GM18907 (cell line): ENCODE measurements around the gene STX2.
"Not testable (repeated sequence)": the region's sequence is repeated elsewhere in the genome, so short reads cannot be mapped to it uniquely, and the experiment has no call there.

ENCODE experiments used
- ATAC-seq: cut with Tn5 transposase; IDR thresholded peaks from one replicate; pipeline ENCODE4 v1.9.1; 2021; ENCODE audit warnings: mild to moderate bottlenecking, moderate library complexity; ENCODE audit not compliant: unreplicated experiment

Gene STX2

DNA sequence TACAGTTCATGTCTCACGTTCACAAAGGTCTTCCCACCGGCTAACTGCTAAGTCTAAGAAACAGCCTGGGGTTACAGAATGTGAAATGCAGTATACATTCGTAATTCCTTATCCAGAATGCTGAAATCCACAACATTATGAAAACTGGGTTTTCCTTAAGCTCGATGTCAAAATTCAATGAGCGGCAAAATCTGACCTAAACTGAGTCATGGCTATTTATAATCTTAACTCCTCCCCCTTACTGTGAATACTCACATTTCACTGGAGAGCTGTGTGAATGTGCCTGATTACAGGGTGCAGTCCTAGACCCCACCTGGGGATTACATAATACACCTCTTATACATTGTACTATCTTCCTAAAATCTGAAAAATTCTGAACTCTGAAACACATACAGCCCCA is 35.3 kb downstream of the STX2 start:
- ATAC-seq = no peak

DNA sequence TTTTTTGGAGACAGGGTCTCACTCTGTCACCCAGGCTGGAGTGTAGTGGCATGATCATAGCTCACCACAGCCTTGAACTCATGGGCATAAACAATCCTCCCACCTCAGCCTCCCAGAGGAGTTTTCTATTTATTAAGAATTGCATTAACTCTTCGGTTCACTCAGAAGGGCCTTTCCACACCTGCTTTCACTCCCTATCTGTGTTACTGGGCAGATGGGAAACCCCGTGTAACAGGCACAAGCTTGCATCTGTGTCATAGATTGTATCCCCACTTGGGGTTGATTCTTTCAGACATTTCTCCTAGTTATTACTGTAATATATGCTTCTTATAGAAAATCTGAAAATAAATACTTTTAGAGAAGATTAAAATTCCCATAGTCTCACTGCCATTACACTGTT is 38.7 kb downstream of the STX2 start:
- peak; percentile 67 for ATAC-seq

GRCh38 chr12:130799051-130799450 is 40.0 kb downstream of the STX2 start:
- ATAC-seq = no peak

DNA sequence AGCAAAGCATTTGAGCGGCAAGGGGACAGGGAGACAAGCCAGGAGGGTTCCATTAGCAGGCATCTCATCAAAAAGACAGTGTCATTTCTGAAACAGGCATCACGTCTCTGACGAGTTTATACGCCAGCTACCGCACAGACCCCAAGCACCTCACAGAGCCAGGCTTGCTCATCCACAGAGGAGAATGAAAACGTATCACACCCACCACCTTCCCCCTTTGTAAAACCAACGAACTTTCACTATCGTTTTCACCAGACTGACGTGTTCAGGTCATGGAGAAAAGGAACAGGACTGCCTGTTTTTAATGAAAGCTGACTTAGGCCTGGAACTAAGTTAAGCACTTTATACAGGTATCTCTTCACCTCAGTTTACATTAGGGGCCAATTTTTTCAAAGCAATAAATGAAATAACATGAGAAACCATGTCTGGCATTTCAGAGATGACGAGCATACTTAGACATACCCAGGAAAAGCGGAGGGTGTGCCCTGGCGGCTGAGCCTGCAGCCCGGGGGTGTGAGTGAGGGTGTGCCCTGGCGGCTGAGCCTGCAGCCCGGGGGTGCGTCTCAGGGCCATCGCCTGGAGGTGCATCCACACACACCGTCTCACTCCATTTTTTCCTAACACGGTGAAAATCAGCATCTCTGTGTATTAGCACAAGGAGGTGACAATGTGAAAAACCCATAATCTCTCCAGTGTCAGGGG is 41.9 kb downstream of the STX2 start:
- peak; percentile 67 for ATAC-seq

DNA sequence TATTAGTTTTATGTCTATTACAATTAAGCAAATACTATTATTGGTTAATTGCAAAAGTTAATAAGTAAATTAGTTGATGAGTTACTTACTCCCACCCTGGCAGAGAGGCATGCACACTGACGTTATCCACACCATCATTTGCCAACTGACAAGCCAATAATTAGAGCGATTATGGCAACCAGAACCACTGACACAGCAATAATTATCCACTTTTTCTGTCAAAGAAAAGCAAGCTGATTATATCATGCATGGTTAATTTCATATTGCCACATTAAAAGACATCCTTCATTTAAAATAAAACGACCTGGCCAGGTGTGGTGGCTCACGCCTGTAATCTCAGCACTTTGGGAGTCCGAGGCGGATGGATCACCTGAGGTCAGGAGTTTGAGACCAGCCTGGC is 43.1 kb downstream of the STX2 start:
- no peak for ATAC-seq

DNA sequence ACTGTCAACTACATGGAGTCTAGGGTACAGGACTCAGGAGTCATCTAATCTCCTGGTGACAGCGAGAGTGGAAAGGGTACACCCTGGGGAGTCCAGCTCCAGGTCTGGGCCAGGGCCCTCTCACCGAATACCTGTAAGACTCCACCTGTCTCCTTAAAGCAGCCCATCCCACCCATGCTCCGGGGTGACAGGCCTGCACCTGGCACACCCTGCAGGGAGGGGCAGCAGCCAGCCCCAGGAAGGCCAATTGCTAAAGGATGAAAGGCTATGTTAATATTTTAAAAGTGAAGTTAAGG is 45.5 kb downstream of the STX2 start:
- ATAC-seq = no peak

- ATAC-seq = no peak
Measured at GRCh38 chr12:130792821-130793553, 46.1 kb downstream of the STX2 start.

- ATAC-seq = no peak
Measured at GRCh38 chr12:130791629-130792028, 47.4 kb downstream of the STX2 start.

- no peak for ATAC-seq
Measured at GRCh38 chr12:130788515-130788914, 50.5 kb downstream of the STX2 start.

GRCh38 chr12:130787445-130788410 is 51.3 kb downstream of the STX2 start:
- ATAC-seq = no peak

GRCh38 chr12:130787041-130787440 is 52.0 kb downstream of the STX2 start:
- no peak for ATAC-seq

DNA sequence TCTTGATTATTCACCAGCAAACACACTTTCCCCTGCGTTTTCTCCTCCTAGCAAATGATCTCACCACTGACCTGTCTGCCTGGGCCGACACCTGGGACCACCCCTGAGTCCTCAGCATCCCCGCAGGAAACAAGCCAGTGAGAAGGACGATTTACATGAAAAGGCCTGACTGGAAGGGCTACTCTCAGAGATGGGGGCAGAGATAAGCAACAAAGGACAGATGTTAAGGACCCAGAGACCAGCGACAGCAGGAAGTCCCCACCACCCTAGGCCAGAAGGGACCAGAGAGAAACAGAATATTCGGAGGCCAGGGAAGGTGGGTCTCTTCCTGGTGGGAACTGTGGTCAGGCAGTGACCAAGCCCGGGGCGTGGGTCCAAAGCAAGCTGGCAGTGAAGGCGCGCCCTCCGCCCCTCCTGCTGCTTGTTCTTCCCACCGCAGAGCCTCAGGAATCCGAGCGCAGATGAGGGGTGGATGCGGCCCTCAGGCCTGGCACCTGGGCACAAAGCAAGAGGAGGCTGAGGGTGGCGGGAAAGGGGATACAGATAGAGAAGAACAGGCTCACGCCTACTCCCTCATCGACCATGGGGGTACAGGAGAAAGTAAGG is 55.8 kb downstream of the STX2 start:
- no peak for ATAC-seq

DNA sequence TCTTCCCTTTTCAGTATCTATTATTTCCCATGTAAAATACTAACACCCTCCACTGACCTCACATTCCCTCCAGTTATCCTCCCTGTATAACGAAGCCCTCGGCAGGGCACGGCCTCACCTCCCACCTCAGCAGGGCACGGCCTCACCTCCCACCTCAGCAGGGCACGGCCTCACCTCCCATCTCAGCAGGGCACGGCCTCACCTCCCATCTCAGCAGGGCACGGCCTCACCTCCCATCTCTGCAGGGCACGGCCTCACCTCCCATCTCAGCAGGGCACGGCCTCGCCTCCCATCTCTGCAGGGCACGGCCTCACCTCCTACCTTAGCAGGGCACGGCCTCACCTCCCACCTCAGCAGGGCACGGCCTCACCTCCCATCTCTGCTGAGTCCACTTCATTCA is 56.8 kb downstream of the STX2 start:
- not testable (repeated sequence) for ATAC-seq

DNA sequence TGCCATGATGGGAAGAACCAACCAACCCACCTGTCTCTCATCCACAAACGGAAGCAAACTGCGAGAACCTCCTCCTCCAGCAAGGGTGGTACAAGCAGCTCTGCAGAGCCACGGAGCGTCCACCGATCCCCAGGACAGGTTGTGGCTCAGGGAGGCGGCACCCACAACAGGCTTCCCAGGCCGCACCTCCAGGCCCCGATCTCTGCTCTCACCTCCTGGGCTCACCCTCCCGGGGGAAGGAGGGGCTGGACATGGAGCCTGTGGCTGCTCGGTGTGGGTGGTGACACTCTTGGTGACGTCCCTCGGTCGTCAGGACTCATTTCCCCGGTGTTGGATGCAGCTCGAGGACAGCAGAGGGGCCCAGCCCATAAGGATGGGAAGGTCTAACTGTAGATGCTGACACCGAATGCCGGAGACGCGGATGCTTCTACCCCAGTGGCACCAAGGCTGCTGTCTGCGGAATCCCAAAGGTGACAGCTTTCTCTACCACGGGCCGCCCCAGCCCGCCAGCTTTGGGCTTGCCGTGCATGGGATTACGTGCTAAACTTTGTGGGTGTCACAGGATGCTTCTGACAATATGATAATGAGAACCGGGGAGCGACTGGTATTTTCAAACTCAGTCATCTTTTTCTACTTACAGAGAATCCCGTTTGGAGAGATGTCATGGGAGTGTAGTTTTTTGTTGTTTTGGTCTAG is 58.0 kb downstream of the STX2 start:
- no peak for ATAC-seq

GRCh38 chr12:130780325-130780724 is 58.7 kb downstream of the STX2 start:
- no peak for ATAC-seq

- no peak for ATAC-seq
Measured at GRCh38 chr12:130778776-130779175, 60.3 kb downstream of the STX2 start.

DNA sequence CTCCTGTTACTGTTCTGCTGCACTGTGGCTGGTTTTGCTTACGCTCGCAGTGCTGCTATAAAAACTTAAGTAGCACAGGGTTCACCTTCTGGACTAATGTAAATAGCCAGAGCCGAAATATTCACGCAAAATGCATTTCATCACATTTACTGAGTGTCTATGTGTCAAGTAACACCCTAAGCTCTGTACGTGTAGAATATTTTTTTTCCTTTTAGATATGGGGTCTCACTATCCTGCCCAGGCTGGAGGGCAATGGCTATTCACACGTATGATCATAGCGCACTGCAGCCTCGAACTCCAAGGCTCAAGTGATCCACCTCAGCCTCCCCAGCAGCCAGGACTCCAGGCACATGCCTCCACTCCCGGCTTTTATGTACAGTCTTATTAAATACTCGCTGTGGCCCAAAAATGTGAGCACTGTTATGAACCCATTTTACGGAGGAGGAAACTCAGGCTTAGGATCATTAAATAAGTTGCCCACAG is 62.2 kb downstream of the STX2 start:
- no peak for ATAC-seq

GRCh38 chr12:130775953-130776856 is 62.8 kb downstream of the STX2 start:
- peak; percentile 58 for ATAC-seq

GRCh38 chr12:130770413-130771028 is 68.5 kb downstream of the STX2 start:
- ATAC-seq = no peak
